Astrocyte of the hippocampus (primary cell): ENCODE results near the gene CDKN3.
"Not testable (repeated sequence)": the region's sequence is repeated elsewhere in the genome, so short reads cannot be mapped to it uniquely, and the experiment has no call there.

ENCODE experiments used
- DNase-seq: peaks from one replicate; pipeline ENCODE4 v3.0.0; 2011; ENCODE audit warnings: low read depth, low spot score

Gene CDKN3

GRCh38 chr14:54370323-54371198 lies 26.2 kb upstream of the CDKN3 start:
- no peak for DNase-seq

- DNase-seq = peak; percentile 49
These were observed 22.5 kb upstream of the CDKN3 start for GRCh38 chr14:54374117-54374884.

GRCh38 chr14:54377501-54377900 lies 19.3 kb upstream of the CDKN3 start:
- DNase-seq = no peak

GRCh38 chr14:54378893-54379292 lies 17.9 kb upstream of the CDKN3 start:
- DNase-seq = not testable (repeated sequence)

- not testable (repeated sequence) for DNase-seq
These were observed 16.2 kb upstream of the CDKN3 start for GRCh38 chr14:54380558-54380957.

- no peak for DNase-seq
These were observed 15.0 kb upstream of the CDKN3 start for GRCh38 chr14:54381821-54382220.

- peak; percentile 25 for DNase-seq
These were observed 13.0 kb upstream of the CDKN3 start for GRCh38 chr14:54383835-54384234.

- DNase-seq = no peak
These were observed 11.3 kb upstream of the CDKN3 start for GRCh38 chr14:54385556-54385955.

GRCh38 chr14:54387328-54387727 lies 9.5 kb upstream of the CDKN3 start:
- DNase-seq = no peak

GRCh38 chr14:54392131-54392859 lies 4.5 kb upstream of the CDKN3 start:
- DNase-seq = no peak

GRCh38 chr14:54392986-54393884 lies 3.6 kb upstream of the CDKN3 start:
- not testable (repeated sequence) for DNase-seq

GRCh38 chr14:54394596-54394995 lies 2.2 kb upstream of the CDKN3 start:
- no peak for DNase-seq

GRCh38 chr14:54395284-54395683 lies 1.5 kb upstream of the CDKN3 start:
- DNase-seq = no peak

GRCh38 chr14:54395716-54396115 lies 1.1 kb upstream of the CDKN3 start:
- DNase-seq = no peak

GRCh38 chr14:54396183-54396492 lies 669 bp upstream of the CDKN3 start:
- DNase-seq = no peak

GRCh38 chr14:54399560-54399959 lies 2.8 kb downstream of the CDKN3 start:
- DNase-seq = no peak

- not testable (repeated sequence) for DNase-seq
These were observed 6.7 kb downstream of the CDKN3 start for GRCh38 chr14:54403401-54404005.

GRCh38 chr14:54410215-54410614 lies 13.4 kb downstream of the CDKN3 start:
- no peak for DNase-seq

GRCh38 chr14:54411371-54411770 lies 14.6 kb downstream of the CDKN3 start:
- DNase-seq = no peak

- DNase-seq = peak; percentile 75
These were observed 23.8 kb downstream of the CDKN3 start for GRCh38 chr14:54420478-54421142.
